ENCODE results near the gene ZNF532. TPM values are rescaled to one million over a fixed set of nuclear protein-coding genes. Genes with fewer than 3 reads are reported as not detected.

The ZNF532 gene
- total and polyA plus RNA-seq, 2 donors (not counting 3 experiments of a cell fraction or from before 2014, with no cell fraction given) = 42.3 to 70.1 TPM

- intact Hi-C loops (cut with micrococcal nuclease) (no loop called here), dilution Hi-C loops (cut with MboI; ENCODE audit: extremely low pct_ligation_motif_present, low sequenced_read_pairs) (no loop called here)
- H3K27ac ChIP-seq (ENCODE audit: insufficient read depth, low read depth, low read length) = no peak overlapping the region
- ChIA-PET CTCF (interaction anchor here (1.3 to 2.9 kb wide), 3 partner anchors 37 to 186 kb away, joined by 4 to 7 read pairs (median 5); no protein-coding TSS in a partner anchor), POLR2A (no interaction called here)
- H3K79me2 ChIP-seq (ENCODE audit: control insufficient read depth, insufficient read depth, low read length) = no peaks in the 10 kb centered on the region
- no peaks in the 10 kb centered on the region for H3K36me3 ChIP-seq (ENCODE audit: control insufficient read depth in 2 of 2, extremely low read depth in 1 of 2, insufficient read depth in 2 of 2, low read length in 2 of 2)
- no peaks in the 10 kb centered on the region for H3K9me1 ChIP-seq (replicated peaks; ENCODE audit: control insufficient read depth, extremely low read depth, insufficient read depth, low read length)
- no peak overlapping the region for H3K9ac ChIP-seq (replicated peaks; ENCODE audit: extremely low read depth, insufficient read depth, low read length)
- no peaks in the 10 kb centered on the region for H3K9me3 ChIP-seq (replicated peaks; ENCODE audit: control insufficient read depth, insufficient read depth, low read length)
- H2AFZ ChIP-seq (ENCODE audit: low read depth, low read length) = no peak overlapping the region
- peaks cover 18% of the 10 kb centered on the region for H3K4me1 ChIP-seq (ENCODE audit: control insufficient read depth, extremely low read depth, insufficient read depth, low read length)
- H4K20me1 ChIP-seq (replicated peaks; ENCODE audit: control insufficient read depth, extremely low read depth, insufficient read depth, low read length) = peaks cover 6% of the 10 kb centered on the region
- DNase-seq (ENCODE audit: low read depth, low spot score) = no peak
- H3K27me3 ChIP-seq (ENCODE audit: control insufficient read depth in 2 of 2, insufficient read depth in 2 of 2, low read length in 2 of 2) = no peaks in the 10 kb centered on the region
- TF ChIP-seq GATA2 (IDR thresholded peaks at IDR 0.05; ENCODE audit: insufficient read depth, insufficient read length, low read depth, low read length) (no peak), JUN (IDR thresholded peaks at IDR 0.05; ENCODE audit: borderline replicate concordance, insufficient read depth, insufficient read length, low read depth) (no peak), EZH2 (IDR thresholded peaks at IDR 0.05; ENCODE audit: borderline replicate concordance, low read depth, low read length, severe bottlenecking) (no peak), FOS (IDR thresholded peaks at IDR 0.05; ENCODE audit: borderline replicate concordance, insufficient read depth, low read length) (no peak), POLR2A (IDR thresholded peaks at IDR 0.05; ENCODE audit: low read depth, low read length) (no peak), POLR2AphosphoS5 (IDR thresholded peaks at IDR 0.05; ENCODE audit: insufficient read depth, low read depth, low read length) (no peak)
- no peak for FAIRE-seq
- no TSS peak for BruUV-seq (replicated peaks)
- no peak overlapping the region for H3K4me2 ChIP-seq (ENCODE audit: insufficient read depth, low read length)
- no peak overlapping the region for H3K4me3 ChIP-seq (replicated peaks in 1 of 3; ENCODE audit: insufficient read depth in 1 of 3, low read depth in 1 of 3, low read length in 3 of 3)
Measured at GRCh38 chr18:58884680-58885079, 20.0 kb downstream of the ZNF532 start.

- peaks cover 18% of the 10 kb centered on the region for H3K4me1 ChIP-seq (ENCODE audit: control insufficient read depth, extremely low read depth, insufficient read depth, low read length)
- no peak for TF ChIP-seq FOS (IDR thresholded peaks at IDR 0.05; ENCODE audit: borderline replicate concordance, insufficient read depth, low read length)
- TF ChIP-seq MAX (IDR thresholded peaks at IDR 0.05; ENCODE audit: insufficient read depth, insufficient read length) = no peak
- TF ChIP-seq GATA2 (IDR thresholded peaks at IDR 0.05; ENCODE audit: insufficient read depth, insufficient read length, low read depth, low read length) = no peak
- TF ChIP-seq JUN (IDR thresholded peaks at IDR 0.05; ENCODE audit: borderline replicate concordance, insufficient read depth, insufficient read length, low read depth) = no peak
- no peak for TF ChIP-seq POLR2AphosphoS5 (IDR thresholded peaks at IDR 0.05; ENCODE audit: insufficient read depth, low read depth, low read length)
- TF ChIP-seq CTCF (IDR thresholded peaks at IDR 0.05; ENCODE audit: extremely low read depth in 1 of 2, insufficient read depth in 1 of 2, low read depth in 1 of 2, low read length in 2 of 2) = no peak
- no peak for TF ChIP-seq MYC (IDR thresholded peaks at IDR 0.05; ENCODE audit: low read depth, low read length)
- no peak for TF ChIP-seq EZH2 (IDR thresholded peaks at IDR 0.05; ENCODE audit: borderline replicate concordance, low read depth, low read length, severe bottlenecking)
- TF ChIP-seq POLR2A (IDR thresholded peaks at IDR 0.05; ENCODE audit: low read depth, low read length) = no peak
- H3K9me1 ChIP-seq (replicated peaks; ENCODE audit: control insufficient read depth, extremely low read depth, insufficient read depth, low read length) = no peaks in the 10 kb centered on the region
- H4K20me1 ChIP-seq (replicated peaks; ENCODE audit: control insufficient read depth, extremely low read depth, insufficient read depth, low read length) = peaks cover 5% of the 10 kb centered on the region
- no peaks in the 10 kb centered on the region for H3K9me3 ChIP-seq (replicated peaks; ENCODE audit: control insufficient read depth, insufficient read depth, low read length)
- CTCF ChIA-PET = no interaction called here
- H3K4me3 ChIP-seq (replicated peaks in 1 of 3; ENCODE audit: insufficient read depth in 1 of 3, low read depth in 1 of 3, low read length in 3 of 3) = no peak overlapping the region
- no TSS peak for BruUV-seq (replicated peaks)
- no peak overlapping the region for H3K27ac ChIP-seq (ENCODE audit: insufficient read depth, low read depth, low read length)
- dilution Hi-C loops (cut with MboI; ENCODE audit: extremely low pct_ligation_motif_present, low sequenced_read_pairs) = no loop called here
- no peak overlapping the region for H2AFZ ChIP-seq (ENCODE audit: low read depth, low read length)
- H3K4me2 ChIP-seq (ENCODE audit: insufficient read depth, low read length) = no peak overlapping the region
- FAIRE-seq (no peak), DNase-seq (ENCODE audit: low read depth, low spot score) (no peak)
- POLR2A ChIA-PET = no interaction called here
- intact Hi-C loops (cut with micrococcal nuclease) = loop anchor here (1.0 to 2.0 kb wide), 3 partner anchors 20 to 106 kb away; no protein-coding TSS in a partner anchor
- H3K79me2 ChIP-seq (ENCODE audit: control insufficient read depth, insufficient read depth, low read length) = no peaks in the 10 kb centered on the region
- H3K36me3 ChIP-seq (ENCODE audit: control insufficient read depth in 2 of 2, extremely low read depth in 1 of 2, insufficient read depth in 2 of 2, low read length in 2 of 2) = no peaks in the 10 kb centered on the region
- no peaks in the 10 kb centered on the region for H3K27me3 ChIP-seq (ENCODE audit: control insufficient read depth in 2 of 2, insufficient read depth in 2 of 2, low read length in 2 of 2)
- no peak overlapping the region for H3K9ac ChIP-seq (replicated peaks; ENCODE audit: extremely low read depth, insufficient read depth, low read length)
Measured at GRCh38 chr18:58886431-58886830, 21.8 kb downstream of the ZNF532 start.
